Lower lobe of right lung (tissue), 2 donors: Measurements from ENCODE around the gene PPBP. TPM values are rescaled to one million over a fixed set of nuclear protein-coding genes. Genes with fewer than 3 reads are reported as not detected.
A peak's percentile ranks its signal among the peaks of the same experiment; 100 is the strongest.
"Not testable (repeated sequence)": the region's sequence is repeated elsewhere in the genome, so short reads cannot be mapped to it uniquely, and the experiment has no call there.

ENCODE experiments used
- ATAC-seq, 2 donors: fragments of 200-7000 bp; cut with Tn5 transposase; one replicate each; pipeline ENCODE4 v1.9.1; 2020 to 2022; ENCODE audit warnings: mild to moderate bottlenecking in 2 of 2, moderate library complexity in 2 of 2
- DNase-seq: peaks from one replicate; pipeline ENCODE4 v3.0.0-alpha.2; 2020
- H3K27ac ChIP-seq: fragments of 200-600 bp; one replicate; pipeline ENCODE4 v1.8.0; 2022
- H3K27me3 ChIP-seq: fragments of 200-600 bp; one replicate; pipeline ENCODE4 v1.8.0; 2022; ENCODE audit warnings: low read depth
- H3K36me3 ChIP-seq: fragments of 200-600 bp; one replicate; pipeline ENCODE4 v1.8.0; 2022; ENCODE audit warnings: mild to moderate bottlenecking
- H3K4me1 ChIP-seq: fragments of 200-600 bp; one replicate; pipeline ENCODE4 v1.8.0; 2022
- H3K4me3 ChIP-seq: fragments of 200-600 bp; one replicate; pipeline ENCODE4 v1.8.0; 2022; ENCODE audit warnings: mild to moderate bottlenecking
- H3K9me3 ChIP-seq: fragments of 200-600 bp; one replicate; pipeline ENCODE4 v1.8.0; 2022
- intact Hi-C: fragments of 100-400 bp; cut with DNase I; formaldehyde crosslinking; loops from one replicate; pipeline ENCODE4 v1.11.0; 2022
- total RNA-seq: library from RNA; stranded (reverse); fragmentation: NEBNext Ultra II Directional; extraction: Animal tissue kit (Norgen Biotek cat#: 25700); gene quantifications from one replicate; pipeline ENCODE4 v1.2.1, GENCODE V29; 2021
- TF ChIP-seq, protein P1 (sequence below): fragments of 200-600 bp; IDR thresholded peaks from one replicate; pipeline ENCODE4 v1.8.0; 2022; ENCODE audit warnings: antibody characterized with exemption, mild to moderate bottlenecking
- donor health status: DM: no; HTN: yes; CAD: no; lungs with severe emphysema.

Gene PPBP
- total RNA-seq, 1 donor from 2014 or later, result 9.7 TPM

DNA sequence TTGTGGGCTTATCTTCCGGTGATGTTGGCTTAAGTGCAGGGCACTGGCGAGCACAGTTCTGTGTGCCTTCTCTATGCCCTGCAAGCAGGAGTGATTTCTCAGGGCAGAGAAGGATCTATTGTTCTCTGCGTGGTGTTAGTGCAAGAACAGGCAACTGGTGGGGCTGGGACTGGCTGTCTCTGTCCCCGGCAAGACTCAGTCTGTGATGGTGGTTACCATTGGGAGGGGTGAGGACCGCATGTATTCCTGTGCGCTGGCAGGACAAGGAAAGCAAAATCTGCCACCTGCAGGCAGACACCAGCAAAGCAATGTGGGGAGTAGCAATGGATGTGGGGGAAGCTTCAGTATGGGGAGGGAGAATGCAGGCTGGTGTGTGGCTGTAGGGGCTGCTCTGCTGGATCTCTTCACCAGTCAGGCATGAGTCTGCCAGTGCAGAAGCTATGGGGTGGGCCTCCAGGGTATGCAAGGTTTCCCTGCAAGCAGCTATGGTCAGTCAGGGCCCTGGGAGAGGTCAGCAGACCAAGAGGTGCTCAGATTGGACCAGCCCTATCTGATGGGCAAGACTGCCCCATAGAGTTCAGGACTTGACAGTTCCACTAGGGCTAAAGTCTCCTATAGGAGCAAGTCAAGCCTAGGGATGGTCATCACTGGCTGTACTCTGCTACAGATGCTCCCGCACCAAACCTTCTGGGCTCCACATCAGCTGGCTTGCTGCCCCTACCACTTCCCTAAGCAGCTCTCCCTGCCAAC is 23.0 kb downstream of the PPBP start:
- peaks cover 4% of the 10 kb centered on the region for H3K27me3 ChIP-seq
- TF ChIP-seq, protein P1, sequence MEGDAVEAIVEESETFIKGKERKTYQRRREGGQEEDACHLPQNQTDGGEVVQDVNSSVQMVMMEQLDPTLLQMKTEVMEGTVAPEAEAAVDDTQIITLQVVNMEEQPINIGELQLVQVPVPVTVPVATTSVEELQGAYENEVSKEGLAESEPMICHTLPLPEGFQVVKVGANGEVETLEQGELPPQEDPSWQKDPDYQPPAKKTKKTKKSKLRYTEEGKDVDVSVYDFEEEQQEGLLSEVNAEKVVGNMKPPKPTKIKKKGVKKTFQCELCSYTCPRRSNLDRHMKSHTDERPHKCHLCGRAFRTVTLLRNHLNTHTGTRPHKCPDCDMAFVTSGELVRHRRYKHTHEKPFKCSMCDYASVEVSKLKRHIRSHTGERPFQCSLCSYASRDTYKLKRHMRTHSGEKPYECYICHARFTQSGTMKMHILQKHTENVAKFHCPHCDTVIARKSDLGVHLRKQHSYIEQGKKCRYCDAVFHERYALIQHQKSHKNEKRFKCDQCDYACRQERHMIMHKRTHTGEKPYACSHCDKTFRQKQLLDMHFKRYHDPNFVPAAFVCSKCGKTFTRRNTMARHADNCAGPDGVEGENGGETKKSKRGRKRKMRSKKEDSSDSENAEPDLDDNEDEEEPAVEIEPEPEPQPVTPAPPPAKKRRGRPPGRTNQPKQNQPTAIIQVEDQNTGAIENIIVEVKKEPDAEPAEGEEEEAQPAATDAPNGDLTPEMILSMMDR, result peak; percentile 29
- no peak overlapping the region for H3K4me3 ChIP-seq
- peak; percentile 67 to 89 for ATAC-seq
- peak; percentile 46 for DNase-seq
- H3K4me1 ChIP-seq, result no peaks in the 10 kb centered on the region
- no peak overlapping the region for H3K27ac ChIP-seq
- H3K36me3 ChIP-seq, result no peaks in the 10 kb centered on the region
- H3K9me3 ChIP-seq, result peaks cover 13% of the 10 kb centered on the region
- intact Hi-C loops, result no loop called here

DNA sequence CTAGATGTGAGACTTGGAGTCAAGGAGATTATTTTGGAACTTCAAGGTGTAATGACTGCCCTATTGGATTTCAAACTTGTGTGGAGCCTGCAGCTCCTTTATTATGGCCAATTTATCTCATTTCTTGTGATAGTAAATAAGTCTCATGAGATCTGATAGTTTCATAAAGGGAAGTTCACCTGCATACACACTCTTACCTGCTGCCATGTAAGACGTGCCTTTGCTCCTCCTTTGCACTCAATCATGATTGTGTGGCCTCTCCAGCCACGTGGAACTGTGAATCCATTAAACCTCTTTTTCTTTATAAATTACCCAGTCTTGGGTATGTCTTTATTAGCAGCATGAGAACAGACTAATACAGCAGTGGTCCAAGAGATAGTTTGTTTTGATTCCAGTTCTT is 25.3 kb downstream of the PPBP start:
- no peak for DNase-seq
- TF ChIP-seq, protein P1, result no peak
- H3K9me3 ChIP-seq, result peaks cover 17% of the 10 kb centered on the region
- H3K4me3 ChIP-seq, result no peak overlapping the region
- H3K27me3 ChIP-seq, result no peaks in the 10 kb centered on the region
- H3K36me3 ChIP-seq, result no peaks in the 10 kb centered on the region
- intact Hi-C loops, result no loop called here
- ATAC-seq, result no peak
- H3K27ac ChIP-seq, result no peak overlapping the region
- H3K4me1 ChIP-seq, result no peaks in the 10 kb centered on the region

DNA sequence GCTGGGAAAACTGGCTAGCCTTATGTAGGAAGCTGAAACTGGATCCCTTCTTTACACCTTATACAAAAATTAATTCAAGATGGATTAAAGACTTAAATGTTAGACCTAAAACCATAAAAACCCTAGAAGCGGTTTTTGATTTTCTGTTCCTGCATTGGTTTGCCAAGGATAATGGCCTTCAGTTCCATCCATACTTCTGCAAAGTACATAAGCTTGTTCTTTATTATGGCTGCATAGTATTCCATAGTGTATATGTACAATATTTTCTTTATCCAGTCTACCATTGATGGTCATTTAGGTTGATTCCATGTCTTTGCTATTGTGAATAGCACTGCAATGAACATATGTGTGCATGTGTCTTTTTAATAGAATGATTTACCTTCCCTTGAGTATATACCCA is 28.9 kb downstream of the PPBP start:
- H3K4me1 ChIP-seq, DNase-seq, ATAC-seq, H3K4me3 ChIP-seq, H3K36me3 ChIP-seq, intact Hi-C loops, H3K27me3 ChIP-seq, H3K27ac ChIP-seq: not testable (repeated sequence)
- H3K9me3 ChIP-seq, result peaks cover 17% of the 10 kb centered on the region

DNA sequence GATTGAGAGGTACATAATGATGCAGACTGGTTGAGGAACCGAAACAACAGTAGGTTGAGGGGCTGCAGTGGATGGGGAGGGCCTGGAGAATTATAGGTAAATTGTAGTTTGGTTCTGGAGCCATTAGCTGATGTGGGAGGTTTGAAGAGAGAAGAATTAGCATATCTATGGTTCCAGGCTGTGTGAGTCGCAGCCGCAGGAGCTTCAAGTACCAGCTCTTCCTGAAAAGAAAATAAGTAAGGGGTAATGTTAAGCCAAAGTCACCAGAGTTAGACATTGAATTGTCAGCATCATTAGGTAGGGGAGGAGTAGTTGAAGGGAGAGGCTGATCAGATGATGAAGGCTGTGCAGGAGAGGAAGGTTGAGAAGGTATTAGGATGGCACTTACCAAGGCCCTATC is 35.6 kb downstream of the PPBP start:
- no peak for DNase-seq
- Histone ChIP-seq H3K36me3 (no peaks in the 10 kb centered on the region), H3K4me3 (no peak overlapping the region), H3K27ac (no peak overlapping the region), H3K9me3 (no peaks in the 10 kb centered on the region), H3K27me3 (no peaks in the 10 kb centered on the region), H3K4me1 (peaks cover 7% of the 10 kb centered on the region)
- no peak for ATAC-seq
- TF ChIP-seq, protein P1, result no peak
- intact Hi-C loops, result no loop called here

DNA sequence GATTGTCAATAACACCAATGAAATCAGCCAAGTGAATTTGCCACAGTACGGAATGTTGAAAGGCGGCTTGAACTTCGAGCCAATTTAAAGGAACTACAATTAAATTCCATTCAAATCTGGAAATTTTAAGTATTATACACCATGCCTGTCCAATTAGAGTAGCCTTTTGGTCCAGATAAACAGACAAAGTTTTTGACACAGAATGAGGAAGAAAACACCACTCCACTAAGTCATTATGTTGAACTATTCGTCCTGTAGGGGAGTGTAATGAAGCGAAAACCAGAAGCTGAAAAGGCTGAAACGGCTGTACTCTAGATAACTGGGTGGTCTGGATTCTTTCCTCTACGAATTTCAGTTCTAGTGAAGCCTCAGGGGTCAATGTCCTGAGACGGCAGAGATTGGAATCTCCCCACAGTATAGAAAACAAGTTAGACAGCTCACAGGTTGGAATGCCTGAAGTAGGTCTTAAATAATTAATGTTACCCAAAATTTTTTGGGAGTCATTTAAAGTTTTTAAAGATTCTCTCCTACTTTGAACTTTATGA is 37.5 kb downstream of the PPBP start:
- H3K27ac ChIP-seq, DNase-seq, ATAC-seq, H3K27me3 ChIP-seq, H3K36me3 ChIP-seq, H3K4me3 ChIP-seq, H3K9me3 ChIP-seq, intact Hi-C loops, H3K4me1 ChIP-seq: not testable (repeated sequence)

DNA sequence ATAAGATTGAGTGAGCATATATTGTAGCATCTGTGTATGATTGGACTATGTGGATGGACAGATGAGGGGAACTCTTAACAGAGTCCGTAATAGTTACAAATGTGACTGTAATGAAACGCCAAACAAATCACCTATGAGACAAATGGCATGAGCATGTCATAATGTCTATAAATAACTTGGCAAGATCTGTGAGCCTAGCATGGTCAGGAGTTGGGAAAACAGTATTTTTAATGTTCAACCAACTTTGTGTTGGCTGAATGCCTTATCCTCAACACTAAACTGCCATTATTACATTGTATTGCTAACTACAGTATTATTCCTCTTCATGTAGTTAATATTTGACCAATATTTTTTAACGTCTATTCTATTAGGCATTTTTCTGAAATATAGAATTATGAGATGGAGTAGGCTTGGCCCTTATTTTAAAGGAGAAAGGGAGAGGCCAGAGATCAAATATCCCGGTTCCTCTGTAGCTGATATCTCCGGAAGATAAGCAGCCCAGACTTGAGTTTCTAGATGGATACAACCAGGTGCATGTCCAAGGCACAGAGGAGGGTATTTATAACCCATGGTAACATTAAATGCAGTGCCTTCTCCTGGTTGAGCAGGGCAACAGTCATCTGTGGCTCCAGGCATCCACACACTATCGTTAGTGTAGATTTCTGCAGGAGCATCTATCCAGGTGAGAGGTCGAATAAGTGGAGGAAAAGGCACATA is 38.8 kb downstream of the PPBP start:
- Histone ChIP-seq H3K9me3 (no peaks in the 10 kb centered on the region), H3K36me3 (no peaks in the 10 kb centered on the region), H3K27ac (no peak overlapping the region), H3K4me3 (no peak overlapping the region), H3K4me1 (peaks cover 21% of the 10 kb centered on the region), H3K27me3 (peaks cover 10% of the 10 kb centered on the region)
- intact Hi-C loops, result no loop called here
- TF ChIP-seq, protein P1, result no peak
- ATAC-seq (no peak), DNase-seq (no peak)
